ENCODE data around the gene TBX2. TPM values are rescaled to one million over a fixed set of nuclear protein-coding genes. Genes with fewer than 3 reads are reported as not detected.
A peak's percentile ranks its signal among the peaks of the same experiment; 100 is the strongest.

Gene TBX2
- total RNA-seq, 2 donors from 2014 or later, result 0.07 TPM; not detected in 1

DNA sequence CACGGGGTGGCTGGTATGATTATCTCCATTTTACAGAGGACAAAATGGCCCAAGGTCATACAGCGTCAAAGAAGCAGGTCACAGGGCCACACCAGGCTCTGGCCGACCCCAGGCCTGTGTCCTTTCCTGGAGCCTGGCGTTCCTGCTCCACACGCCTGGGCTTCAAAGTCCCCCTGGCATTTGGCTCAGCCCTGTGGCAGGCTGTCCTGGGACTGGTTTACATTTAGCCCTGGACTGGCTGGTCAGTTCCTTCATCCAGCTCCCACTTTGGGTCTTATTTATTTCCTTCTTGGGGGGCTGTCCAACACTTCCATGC is 15.3 kb downstream of the TBX2 start:
- H3K9me3 ChIP-seq (ENCODE audit: control insufficient read depth, low read length), result no peaks in the 10 kb centered on the region
- Mint-ChIP-seq H3K4me1 (peaks cover 8% of the 10 kb centered on the region), H3K4me3 (no peak overlapping the region), H3K27me3 (ENCODE audit: insufficient read depth) (peaks cover 69% of the 10 kb centered on the region), H3K27ac (no peak overlapping the region), H3K9me3 (no peaks in the 10 kb centered on the region), H3K36me3 (ENCODE audit: low read depth) (no peaks in the 10 kb centered on the region)
- no peak overlapping the region for H3K27ac ChIP-seq (ENCODE audit: low read depth, low read length)
- H3K27me3 ChIP-seq (ENCODE audit: control insufficient read depth, insufficient read depth, low read length, poor library complexity, severe bottlenecking), result peaks cover 74% of the 10 kb centered on the region
- H3K4me1 ChIP-seq (ENCODE audit: control insufficient read depth, insufficient read depth, low read length), result no peaks in the 10 kb centered on the region
- H3K4me3 ChIP-seq (ENCODE audit: low read length), result no peak overlapping the region
- peak; percentile 38 for DNase-seq
- TF ChIP-seq, protein P1, sequence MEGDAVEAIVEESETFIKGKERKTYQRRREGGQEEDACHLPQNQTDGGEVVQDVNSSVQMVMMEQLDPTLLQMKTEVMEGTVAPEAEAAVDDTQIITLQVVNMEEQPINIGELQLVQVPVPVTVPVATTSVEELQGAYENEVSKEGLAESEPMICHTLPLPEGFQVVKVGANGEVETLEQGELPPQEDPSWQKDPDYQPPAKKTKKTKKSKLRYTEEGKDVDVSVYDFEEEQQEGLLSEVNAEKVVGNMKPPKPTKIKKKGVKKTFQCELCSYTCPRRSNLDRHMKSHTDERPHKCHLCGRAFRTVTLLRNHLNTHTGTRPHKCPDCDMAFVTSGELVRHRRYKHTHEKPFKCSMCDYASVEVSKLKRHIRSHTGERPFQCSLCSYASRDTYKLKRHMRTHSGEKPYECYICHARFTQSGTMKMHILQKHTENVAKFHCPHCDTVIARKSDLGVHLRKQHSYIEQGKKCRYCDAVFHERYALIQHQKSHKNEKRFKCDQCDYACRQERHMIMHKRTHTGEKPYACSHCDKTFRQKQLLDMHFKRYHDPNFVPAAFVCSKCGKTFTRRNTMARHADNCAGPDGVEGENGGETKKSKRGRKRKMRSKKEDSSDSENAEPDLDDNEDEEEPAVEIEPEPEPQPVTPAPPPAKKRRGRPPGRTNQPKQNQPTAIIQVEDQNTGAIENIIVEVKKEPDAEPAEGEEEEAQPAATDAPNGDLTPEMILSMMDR (conservative IDR thresholded peaks at IDR 0.05), result no peak
- no peaks in the 10 kb centered on the region for H3K36me3 ChIP-seq (ENCODE audit: control insufficient read depth, insufficient read depth, low read length)
- no peak overlapping the region for H3K9ac ChIP-seq (ENCODE audit: extremely low read depth, low read length, poor library complexity, severe bottlenecking)
- 86 to 89% methylated on average over 5 of the region's 5 CpGs for WGBS, 2 experiments (ENCODE audit: insufficient coverage in 1 of 2, insufficient read length in 1 of 2)

DNA sequence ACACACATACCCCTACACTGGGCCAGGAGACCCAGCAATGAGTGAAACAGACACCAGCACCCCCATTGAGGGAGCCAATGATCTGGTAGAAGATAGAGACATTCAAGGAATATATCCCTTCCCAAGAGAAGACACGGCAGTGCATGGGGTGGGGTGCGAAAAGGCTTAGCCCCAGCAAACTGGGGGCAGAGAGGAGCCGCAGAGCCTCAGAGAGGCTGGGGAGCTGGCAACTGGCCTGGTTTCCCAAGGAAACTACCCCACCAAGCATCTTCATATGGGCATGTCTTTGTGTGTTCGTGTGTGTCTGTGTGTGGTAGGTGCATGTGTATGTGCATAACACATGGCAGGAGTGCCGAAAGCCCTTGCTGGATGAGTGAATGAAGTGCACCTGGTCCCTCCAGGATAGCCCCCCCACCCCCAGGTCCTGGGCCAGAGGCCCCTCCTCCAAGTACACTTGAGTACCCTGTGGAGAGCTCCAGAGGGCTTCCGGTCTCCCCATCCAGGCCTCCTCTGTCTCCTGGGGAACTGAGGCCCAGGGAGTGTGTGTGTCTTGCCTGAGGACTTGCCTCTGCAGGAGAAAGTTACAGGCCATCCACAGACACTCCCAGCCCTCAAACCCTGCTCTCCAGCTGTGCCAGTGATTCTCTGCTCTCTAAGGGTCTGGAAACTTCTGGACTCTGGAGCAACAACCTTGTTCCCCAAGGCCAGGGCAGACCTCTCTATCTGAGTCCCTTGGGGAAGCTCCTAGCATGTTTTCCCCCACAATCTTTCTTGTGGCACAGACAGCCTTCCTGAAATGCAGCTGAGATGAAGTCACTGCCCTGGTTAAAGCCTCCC is 15.9 kb downstream of the TBX2 start:
- WGBS, 2 experiments (ENCODE audit: insufficient coverage in 1 of 2, insufficient read length in 1 of 2), result 85 to 100% methylated on average over 3 to 6 of the region's 6 CpGs
- no peak overlapping the region for H3K27ac ChIP-seq (ENCODE audit: low read depth, low read length)
- peaks cover 65% of the 10 kb centered on the region for H3K27me3 Mint-ChIP-seq (ENCODE audit: insufficient read depth)

DNA sequence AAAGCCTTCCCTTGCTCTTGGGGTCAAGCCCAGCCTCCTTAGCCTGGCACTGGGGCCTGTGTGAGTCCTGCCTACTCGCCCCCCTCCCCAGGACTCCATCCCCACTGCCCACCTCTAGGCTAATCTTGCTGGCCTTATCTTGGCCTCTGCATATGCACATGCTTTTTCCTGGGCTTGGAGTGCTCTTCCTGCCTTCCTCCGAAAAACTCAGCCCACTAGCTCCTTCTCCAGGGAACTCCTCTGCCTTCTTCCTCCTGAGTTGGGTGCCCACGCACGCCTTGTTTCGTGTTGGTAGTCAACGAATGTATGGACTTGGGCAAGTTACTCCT is 16.5 kb downstream of the TBX2 start:
- H3K27ac Mint-ChIP-seq, result no peak overlapping the region
- H3K27me3 ChIP-seq (ENCODE audit: control insufficient read depth, insufficient read depth, low read length, poor library complexity, severe bottlenecking), result peaks cover 67% of the 10 kb centered on the region
- H3K4me1 Mint-ChIP-seq, result peaks cover 4% of the 10 kb centered on the region
- no peak overlapping the region for H3K4me3 ChIP-seq (ENCODE audit: low read length)
- peaks cover 66% of the 10 kb centered on the region for H3K27me3 Mint-ChIP-seq (ENCODE audit: insufficient read depth)
- no peak overlapping the region for H3K9ac ChIP-seq (ENCODE audit: extremely low read depth, low read length, poor library complexity, severe bottlenecking)
- H3K4me1 ChIP-seq (ENCODE audit: control insufficient read depth, insufficient read depth, low read length), result no peaks in the 10 kb centered on the region
- peak overlapping the region; percentile 44 for H3K4me3 Mint-ChIP-seq
- H3K9me3 ChIP-seq (ENCODE audit: control insufficient read depth, low read length), result no peaks in the 10 kb centered on the region
- no peaks in the 10 kb centered on the region for H3K36me3 ChIP-seq (ENCODE audit: control insufficient read depth, insufficient read depth, low read length)
- no peaks in the 10 kb centered on the region for H3K9me3 Mint-ChIP-seq
- 77 to 78% methylated on average over 5 to 6 of the region's 6 CpGs for WGBS, 2 experiments (ENCODE audit: insufficient coverage in 1 of 2, insufficient read length in 1 of 2)
- H3K27ac ChIP-seq (ENCODE audit: low read depth, low read length), result no peak overlapping the region
- DNase-seq, result no peak
- TF ChIP-seq, protein P1 (conservative IDR thresholded peaks at IDR 0.05), result no peak
- H3K36me3 Mint-ChIP-seq (ENCODE audit: low read depth), result no peaks in the 10 kb centered on the region

More for the DNA sequence above, 15.9 kb downstream of the TBX2 start:
- Histone ChIP-seq H3K9ac (ENCODE audit: extremely low read depth, low read length, poor library complexity, severe bottlenecking) (no peak overlapping the region), H3K9me3 (ENCODE audit: control insufficient read depth, low read length) (no peaks in the 10 kb centered on the region), H3K27me3 (ENCODE audit: control insufficient read depth, insufficient read depth, low read length, poor library complexity, severe bottlenecking) (peaks cover 67% of the 10 kb centered on the region), H3K36me3 (ENCODE audit: control insufficient read depth, insufficient read depth, low read length) (no peaks in the 10 kb centered on the region), H3K4me3 (ENCODE audit: low read length) (no peak overlapping the region), H3K4me1 (ENCODE audit: control insufficient read depth, insufficient read depth, low read length) (no peaks in the 10 kb centered on the region)
- no peak overlapping the region for H3K27ac Mint-ChIP-seq
- H3K4me1 Mint-ChIP-seq, result peaks cover 4% of the 10 kb centered on the region
- TF ChIP-seq, protein P1 (conservative IDR thresholded peaks at IDR 0.05), result no peak
- no peaks in the 10 kb centered on the region for H3K36me3 Mint-ChIP-seq (ENCODE audit: low read depth)
- H3K9me3 Mint-ChIP-seq, result no peaks in the 10 kb centered on the region
- DNase-seq, result peak; percentile 56
- no peak overlapping the region for H3K4me3 Mint-ChIP-seq
